HL-60 (cell line): ENCODE results near the gene CRMP1.

Experiments used
- DNase-seq, 2 experiments: peaks; one replicate each; pipeline ENCODE4 v3.0.0-alpha.2; 2010 to 2020; ENCODE audit warnings: low read depth in 1 of 2, low spot score in 1 of 2
- H3K27ac ChIP-seq: fragments of 250-450 bp; sonication (Bioruptor Pico); replicated peaks from 2 replicates; pipeline ENCODE4 v1.5.1; 2020; ENCODE audit warnings: mild to moderate bottlenecking, moderate library complexity
- H3K27me3 ChIP-seq: fragments of 250-450 bp; sonication (Bioruptor Pico); 2 replicates; pipeline ENCODE4 v1.5.1; 2021; ENCODE audit warnings: mild to moderate bottlenecking, moderate library complexity; ENCODE audit not compliant: insufficient read depth, poor library complexity, severe bottlenecking
- H3K4me3 ChIP-seq: replicated peaks from 2 replicates; pipeline ENCODE4 v1.5.1; 2011; ENCODE audit warnings: mild to moderate bottlenecking, control low read depth, low read length; ENCODE audit not compliant: insufficient read depth
- CTCF ChIP-seq: IDR thresholded peaks from one replicate; pipeline ENCODE4 v1.5.1; 2011; ENCODE audit warnings: low read length, control low read depth, inconsistent platforms; ENCODE audit not compliant: insufficient read depth
- GABPA ChIP-seq: IDR thresholded peaks from 2 replicates; pipeline ENCODE4 v1.6.1; 2012; ENCODE audit warnings: low read depth
- POLR2AphosphoS5 ChIP-seq: IDR thresholded peaks from 2 replicates; pipeline ENCODE4 v1.6.1; 2012; ENCODE audit warnings: low read depth
- REST ChIP-seq: IDR thresholded peaks from 2 replicates; pipeline ENCODE4 v1.6.1; 2012; ENCODE audit warnings: low read depth; ENCODE audit not compliant: insufficient replicate concordance
- SPI1 ChIP-seq: IDR thresholded peaks from 2 replicates; pipeline ENCODE4 v1.6.1; 2012; ENCODE audit warnings: low read depth, mild to moderate bottlenecking, borderline replicate concordance

The CRMP1 gene

GRCh38 chr4:5891563-5892322, 1.1 kb downstream of the CRMP1 start:
- Histone ChIP-seq H3K27ac (no peak overlapping the region), H3K4me3 (no peak overlapping the region), H3K27me3 (peaks cover 26% of the 10 kb centered on the region)
- no peak for TF ChIP-seq SPI1
- no peak for TF ChIP-seq POLR2AphosphoS5
- TF ChIP-seq REST, result no peak
- TF ChIP-seq GABPA, result no peak
- TF ChIP-seq CTCF, result no peak
- DNase-seq, result no peak

GRCh38 chr4:5890063-5890727, 2.7 kb downstream of the CRMP1 start:
- no peak for DNase-seq
- no peak overlapping the region for H3K27ac ChIP-seq
- H3K4me3 ChIP-seq, result no peak overlapping the region
- TF ChIP-seq GABPA (no peak), POLR2AphosphoS5 (no peak), SPI1 (no peak), REST (no peak), CTCF (no peak)
- peaks cover 26% of the 10 kb centered on the region for H3K27me3 ChIP-seq

DNA sequence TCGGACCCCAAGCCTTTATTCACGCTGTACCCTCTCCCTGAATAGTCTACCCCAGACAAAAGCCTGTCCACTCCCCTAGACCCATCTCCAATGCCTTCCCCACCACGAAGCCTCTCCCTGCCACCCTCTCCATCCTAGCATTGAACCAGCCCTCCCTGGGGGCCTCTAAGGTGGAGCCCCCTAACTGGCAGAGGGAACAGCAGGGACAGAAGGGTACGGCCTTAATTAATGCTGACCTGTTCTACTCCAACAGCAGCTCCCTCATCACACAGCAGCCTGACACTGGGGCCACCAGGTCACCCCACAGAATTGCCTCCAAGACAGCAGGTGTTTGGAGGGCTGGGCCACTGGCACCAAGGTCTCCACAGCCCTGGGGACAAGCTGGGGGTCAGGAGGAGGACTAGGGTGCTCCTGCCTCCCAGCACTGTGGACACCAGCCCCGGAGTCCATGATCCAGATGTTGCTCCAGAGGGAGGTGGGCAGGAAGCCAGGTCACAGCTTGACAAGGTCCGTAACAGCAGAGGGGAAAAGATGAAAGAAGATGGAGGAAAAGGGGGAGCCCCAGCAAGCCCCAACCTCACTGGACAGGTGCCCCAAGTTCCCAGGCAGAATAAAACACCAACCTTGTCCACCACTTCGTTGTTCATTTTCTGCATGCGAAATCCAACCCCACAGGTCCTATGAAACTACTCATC, 3.7 kb downstream of the CRMP1 start:
- DNase-seq, result no peak
- TF ChIP-seq REST (no peak), POLR2AphosphoS5 (no peak), SPI1 (no peak), GABPA (no peak), CTCF (no peak)
- Histone ChIP-seq H3K27ac (no peak overlapping the region), H3K4me3 (no peak overlapping the region), H3K27me3 (peaks cover 26% of the 10 kb centered on the region)
